Left forelimb (tissue), 1 donor: ENCODE results near the gene SUMO1.
"Not testable (repeated sequence)": the region's sequence is repeated elsewhere in the genome, so short reads cannot be mapped to it uniquely, and the experiment has no call there.

ENCODE experiments used
- DNase-seq: peaks from one replicate; pipeline ENCODE4 v3.0.0-alpha.2; 2018; ENCODE audit warnings: low spot score

Gene SUMO1

GRCh38 chr2:202238234-202239197 lies at the start of gene SUMO1:
SUMO1 (minus strand) TSS chr2:202238597; CDS start chr2:202238451, 146 bp downstream.
- DNase-seq, result peak; percentile 96

- no peak for DNase-seq
These were observed 48.2 kb upstream of the SUMO1 start for GRCh38 chr2:202286595-202286994.

- DNase-seq, result no peak
These were observed 40.5 kb upstream of the SUMO1 start for GRCh38 chr2:202278944-202279343.

GRCh38 chr2:202278036-202278760 lies 39.8 kb upstream of the SUMO1 start:
- DNase-seq, result no peak

GRCh38 chr2:202276078-202276720 lies 37.8 kb upstream of the SUMO1 start:
- not testable (repeated sequence) for DNase-seq

GRCh38 chr2:202270487-202270886 lies 32.1 kb upstream of the SUMO1 start:
- DNase-seq, result no peak

- no peak for DNase-seq
These were observed 31.2 kb upstream of the SUMO1 start for GRCh38 chr2:202269585-202269984.

- DNase-seq, result no peak
These were observed 29.1 kb upstream of the SUMO1 start for GRCh38 chr2:202267495-202267894.

- peak; percentile 93 for DNase-seq
These were observed 27.3 kb upstream of the SUMO1 start, which contains the start of gene NOP58 for GRCh38 chr2:202265467-202266277. NOP58 (plus strand) TSS chr2:202265763; CDS start chr2:202265942, 179 bp downstream.

- DNase-seq, result no peak
These were observed 23.1 kb upstream of the SUMO1 start for GRCh38 chr2:202261531-202261930.

- no peak for DNase-seq
These were observed 13.1 kb upstream of the SUMO1 start for GRCh38 chr2:202251494-202251893.

- DNase-seq, result no peak
These were observed 11.3 kb upstream of the SUMO1 start for GRCh38 chr2:202249521-202250253.

GRCh38 chr2:202247710-202248109 lies 9.3 kb upstream of the SUMO1 start:
- not testable (repeated sequence) for DNase-seq

GRCh38 chr2:202237787-202238233 lies 587 bp downstream of the SUMO1 start:
- DNase-seq, result no peak

- DNase-seq, result no peak
These were observed 16.5 kb downstream of the SUMO1 start for GRCh38 chr2:202221873-202222272.

- DNase-seq, result no peak
These were observed 23.2 kb downstream of the SUMO1 start for GRCh38 chr2:202215179-202215578.

GRCh38 chr2:202208526-202208925 lies 29.9 kb downstream of the SUMO1 start:
- DNase-seq, result no peak

- DNase-seq, result no peak
These were observed 33.5 kb downstream of the SUMO1 start for GRCh38 chr2:202204855-202205254.

GRCh38 chr2:202203348-202203747 lies 35.0 kb downstream of the SUMO1 start:
- DNase-seq, result no peak
